K562 (cell line): Measurements from ENCODE around the gene RIPK3. TPM values are rescaled to one million over a fixed set of nuclear protein-coding genes. Genes with fewer than 3 reads are reported as not detected.

ENCODE experiments used
- ATAC-seq: fragments of 200-7000 bp; cut with Tn5 transposase; 3 replicates; pipeline ENCODE4 v1.9.1; 2020; ENCODE audit warnings: moderate library complexity
- BruUV-seq: library from RNA; stranded (reverse); fragments of 400-500 nt; replicated peaks from 2 replicates; lab custom pipeline; 2021; lab: Mats Ljungman, UMichigan
- CTCF ChIA-PET: fragments of 300-600 bp; formaldehyde crosslinking; extraction: SDS; loops from one replicate; lab custom pipeline; 2021; ENCODE audit warnings: low intra/inter-chr PET ratio; lab: Yijun Ruan, JAX
- POLR2A ChIA-PET: fragments of 300-600, 350-650 bp; sonication (Branson Sonifier 250); formaldehyde crosslinking; extraction: SDS; loops from one replicate; lab custom pipeline; 2021; ENCODE audit warnings: antibody characterized with exemption, inconsistent platforms; lab: Yijun Ruan, JAX
- DNase-seq, 4 experiments: peaks; one replicate each; pipeline versions ENCODE4 v3.0.0 to v3.0.0-alpha.2; 2011 to 2018; ENCODE audit warnings: low spot score in 3 of 4, mixed read lengths in 3 of 4; ENCODE audit errors: extremely low read depth in 1 of 4
- FAIRE-seq: peaks from 2 replicates; lab custom pipeline; 2011; peaks lifted over from hg19 to GRCh38; lab: Jason Lieb, UNC
- H2AFZ ChIP-seq: 2 replicates; pipeline ENCODE4 v1.6.0; 2011; ENCODE audit warnings: low read depth, low read length, control low read depth, inconsistent platforms
- H3K27ac ChIP-seq: fragments of 200-600 bp; 3 replicates; pipeline ENCODE4 v1.8.0; 2011; ENCODE audit warnings: low read depth, mild to moderate bottlenecking, control low read depth, inconsistent platforms, low read length, moderate library complexity, mixed read lengths; ENCODE audit errors: extremely low read depth
- H3K27me3 ChIP-seq, 2 experiments: fragments of 300-600 bp in 1 of 2; 2 replicates in 1 of 2; 3 replicates in 1 of 2; pipeline versions ENCODE4 v1.6.0 to v1.8.0; 2011; ENCODE audit warnings: inconsistent platforms in 2 of 2, low read length in 2 of 2, mild to moderate bottlenecking in 1 of 2, mixed read lengths in 1 of 2, moderate library complexity in 1 of 2; ENCODE audit not compliant: control insufficient read depth in 2 of 2, insufficient read depth in 2 of 2
- H3K36me3 ChIP-seq: fragments of 300-600 bp; 3 replicates; pipeline ENCODE4 v1.8.0; 2011; ENCODE audit warnings: mild to moderate bottlenecking, low read length, inconsistent platforms; ENCODE audit not compliant: control insufficient read depth, insufficient read depth
- H3K4me1 ChIP-seq, 2 experiments: fragments of 200-600 bp in 1 of 2; replicated peaks in 1 of 2; 2 replicates in 1 of 2; 3 replicates in 1 of 2; pipeline versions ENCODE4 v1.5.1 to v1.8.0; 2011; ENCODE audit warnings: inconsistent platforms in 2 of 2, low read length in 2 of 2, mild to moderate bottlenecking in 1 of 2, mixed read lengths in 1 of 2, moderate library complexity in 1 of 2; ENCODE audit not compliant: control insufficient read depth in 2 of 2, insufficient read depth in 2 of 2
- H3K4me2 ChIP-seq: 2 replicates; pipeline ENCODE4 v1.6.1; 2011; ENCODE audit warnings: low read length, control low read depth, inconsistent platforms, mixed read lengths; ENCODE audit not compliant: insufficient read depth
- H3K4me3 ChIP-seq: fragments of 200-600 bp; sonication (generic), shearing (Covaris generic); 2 replicates; pipeline ENCODE4 v1.5.1; 2016; ENCODE audit warnings: control low read depth, inconsistent platforms
- H3K79me2 ChIP-seq: fragments of 200-600 bp; 3 replicates; pipeline ENCODE4 v1.8.0; 2011; ENCODE audit warnings: low read length, inconsistent platforms; ENCODE audit not compliant: control insufficient read depth, insufficient read depth
- H3K9ac ChIP-seq, 2 experiments: 2 replicates each; pipeline versions ENCODE4 v1.6.0 to v1.6.1; 2011; ENCODE audit warnings: low read depth in 2 of 2, low read length in 2 of 2, control low read depth in 1 of 2, inconsistent platforms in 1 of 2, mild to moderate bottlenecking in 1 of 2, mixed read lengths in 1 of 2; ENCODE audit not compliant: insufficient read depth in 1 of 2
- H3K9me1 ChIP-seq: one replicate; pipeline ENCODE4 v1.6.0; 2011; ENCODE audit warnings: inconsistent platforms, mild to moderate bottlenecking, low read length, moderate library complexity; ENCODE audit not compliant: control insufficient read depth, insufficient read depth
- H3K9me3 ChIP-seq: replicated peaks from 2 replicates; pipeline ENCODE4 v1.5.1; 2011; ENCODE audit warnings: low read depth, low read length, inconsistent platforms; ENCODE audit not compliant: control insufficient read depth, insufficient read depth
- H4K20me1 ChIP-seq: replicated peaks from 2 replicates; pipeline ENCODE4 v1.6.1; 2011; ENCODE audit warnings: low read length, inconsistent platforms, mixed read lengths; ENCODE audit not compliant: control insufficient read depth, insufficient read depth
- MYNN ChIP-seq, 2 experiments: sonication (generic); formaldehyde crosslinking in 1 of 2; IDR thresholded peaks; 2 replicates each; pipeline versions ENCODE4 v1.5.0 to v1.6.1; 2016 to 2020; ENCODE audit warnings: antibody characterized with exemption in 1 of 2, missing genetic modification reagents in 1 of 2
- ZFP36 ChIP-seq: fragments of 150-350 bp; IDR thresholded peaks from 2 replicates; pipeline ENCODE4 v1.6.1; 2018; ENCODE audit warnings: low read length, low read depth; ENCODE audit not compliant: partially characterized antibody
- WGBS: fragments of 100-300 bp; shearing (Covaris generic); methylation state at CpG from one replicate; pipeline ENCODE4 v1.1.6; 2016; ENCODE audit warnings: low coverage, mixed read lengths; ENCODE audit not compliant: insufficient coverage; ENCODE audit errors: missing lambda C conversion rate; 5-methylcytosine and 5-hydroxymethylcytosine counted together
- in situ Hi-C: fragments of 300-500 bp; cut with MboI; formaldehyde crosslinking; loops from 4 replicates; pipeline ENCODE4 v1.15.0; 2018; ENCODE audit warnings: inconsistent platforms, mixed read lengths
- intact Hi-C: fragments of 100-400 bp; cut with micrococcal nuclease; formaldehyde crosslinking; loops from 2 replicates; pipeline ENCODE4 v1.14.2; 2022
- polyA plus RNA-seq, 8 experiments: library from polyadenylated mRNA; depleted of rRNA in 4 of 8; stranded (reverse) in 5 of 8; unstranded in 3 of 8; fragments of >200 nt; fragmentation: Nextera tagmentation in 2 of 8; fragmentation: Illumina TruSeq in 1 of 8; extraction: Ambion mirVana in 2 of 8; extraction: Trizol in 1 of 8; gene quantifications; 2 replicates each; pipeline versions ENCODE4 v1.2.1 to v1.2.3, GENCODE V29; 2011 to 2014; ENCODE audit warnings: inconsistent platforms in 1 of 8, missing spikeins in 1 of 8
- total RNA-seq, 7 experiments: library from RNA; depleted of rRNA in 6 of 7; stranded (reverse); fragments of >200 nt in 6 of 7; fragmentation: Illumina TruSeq in 2 of 7; extraction: Trizol in 2 of 7; gene quantifications; 2 replicates each; pipeline versions ENCODE4 v1.2.1 to v1.2.3, GENCODE V29; 2011 to 2021; ENCODE audit warnings: low replicate concordance in 1 of 7

The RIPK3 gene
- total and polyA plus RNA-seq, 9 of the 15 experiments (the other 6 are each of a cell fraction or from before 2014, with no cell fraction given) = 0.03 to 0.43 (median 0.28) TPM; not detected in 3

DNA sequence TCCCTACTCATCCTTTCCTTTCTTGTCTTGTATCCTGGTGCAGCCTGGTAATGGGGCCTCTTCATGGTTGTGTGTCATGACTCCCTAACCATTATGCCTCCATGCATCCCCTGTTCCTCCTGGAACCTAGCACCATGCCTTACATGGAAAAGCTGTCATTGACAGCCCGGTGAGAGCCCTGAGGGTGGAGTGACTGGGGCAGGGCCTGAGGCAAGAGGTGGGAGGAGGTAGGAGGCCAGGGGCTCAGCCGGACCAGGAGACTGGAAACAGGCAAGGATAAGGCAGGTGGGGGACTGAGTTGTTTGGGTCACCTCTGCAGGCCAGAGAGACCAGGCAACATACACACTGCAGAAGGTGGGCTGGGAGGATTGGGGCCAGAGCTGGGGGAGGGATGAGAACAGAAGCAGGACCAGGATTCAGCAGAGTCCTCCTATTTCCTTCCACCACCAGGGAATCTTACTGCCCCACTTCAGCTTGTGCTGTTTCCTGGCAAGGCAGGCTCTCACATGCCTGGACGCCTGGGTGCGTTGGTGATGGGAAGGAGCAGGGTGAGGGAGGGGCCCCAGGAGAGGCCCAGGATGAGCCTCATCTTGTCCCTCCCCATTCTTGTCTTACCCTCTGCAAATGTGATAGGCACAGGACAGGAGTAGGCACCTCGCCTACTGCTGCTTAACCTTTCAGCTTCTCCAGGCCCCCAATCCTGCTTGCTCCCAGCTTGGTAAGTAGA is 30.1 kb downstream of the RIPK3 start, which contains the start of gene LTB4R2:
LTB4R2 (plus strand) TSS at position 603 of the 727 bp plus-strand sequence. CDS start 525 bp downstream, outside the sequence.
- 84% methylated on average over 5 of the region's 5 CpGs for WGBS
- Histone ChIP-seq H3K9me3 (no peaks in the 10 kb centered on the region), H3K79me2 (no peaks in the 10 kb centered on the region), H3K9me1 (no peaks in the 10 kb centered on the region), H2AFZ (no peak within 1 kb of the TSS), H3K27ac (no peak within 1 kb of the TSS), H3K4me2 (no peak within 1 kb of the TSS), H3K9ac (0 out of 4 replicates have a peak within 1 kb of the TSS, but pooled peaks of 1 of the 2 experiments have one; percentile 27), H3K36me3 (peaks cover 52% of the 10 kb centered on the region; the same call in 2 of the 3 replicates), H3K4me1 (peaks cover 4 to 6% of the 10 kb centered on the region in 2 experiments; a peak in 4 of 5 replicates), H3K4me3 (no peak within 1 kb of the TSS), H3K27me3 (no peaks in the 10 kb centered on the region), H4K20me1 (no peaks in the 10 kb centered on the region)
- TF ChIP-seq ZFP36 (peak; percentile 17), MYNN (IDR thresholded peaks at IDR 0.05) (no peak), MYNN (CRISPR knock-in tag; IDR thresholded peaks at IDR 0.05) (no peak)
- DNase-seq = no peak
- ChIA-PET CTCF (no interaction called here), POLR2A (interaction anchor here (1.1 kb wide), 1 partner anchor 10 kb away, joined by 3 read pairs; the partner anchor contains the start of genes DHRS1 and NOP9)
- intact Hi-C loops (no loop called here), in situ Hi-C loops (no loop called here)
- BruUV-seq = no TSS peak
- ATAC-seq = no peak
- no peak for FAIRE-seq
